HG02970 (cell line): ENCODE measurements around the gene RAB3GAP2.
"Not testable (repeated sequence)": the region's sequence is repeated elsewhere in the genome, so short reads cannot be mapped to it uniquely, and the experiment has no call there.

Source experiments
- ATAC-seq: cut with Tn5 transposase; IDR thresholded peaks from one replicate; pipeline ENCODE4 v1.9.1; 2021; ENCODE audit warnings: mild to moderate bottlenecking, moderate library complexity, moderate number of reproducible peaks; ENCODE audit not compliant: unreplicated experiment, low FRiP score

The RAB3GAP2 gene

GRCh38 chr1:220272047-220272840, at the start of gene RAB3GAP2:
Gene RAB3GAP2, minus strand, starts transcription at chr1:220272453. Its CDS starts 116 bp downstream, at chr1:220272337.
- ATAC-seq: peak; percentile 99

GRCh38 chr1:220321758-220322157, 49.5 kb upstream of the RAB3GAP2 start:
- ATAC-seq: no peak

GRCh38 chr1:220320709-220321108, 48.5 kb upstream of the RAB3GAP2 start:
- no peak for ATAC-seq

GRCh38 chr1:220318673-220319072, 46.4 kb upstream of the RAB3GAP2 start:
- no peak for ATAC-seq

GRCh38 chr1:220317161-220317560, 44.9 kb upstream of the RAB3GAP2 start:
- no peak for ATAC-seq

GRCh38 chr1:220316305-220316704, 44.1 kb upstream of the RAB3GAP2 start:
- no peak for ATAC-seq

- no peak for ATAC-seq
Observed at GRCh38 chr1:220315070-220315839, 43.0 kb upstream of the RAB3GAP2 start.

- ATAC-seq: no peak
Observed at GRCh38 chr1:220313576-220313975, 41.3 kb upstream of the RAB3GAP2 start.

- ATAC-seq: not testable (repeated sequence)
Observed at GRCh38 chr1:220310147-220310546, 37.9 kb upstream of the RAB3GAP2 start.

GRCh38 chr1:220307607-220308006, 35.4 kb upstream of the RAB3GAP2 start:
- no peak for ATAC-seq

GRCh38 chr1:220306339-220306738, 34.1 kb upstream of the RAB3GAP2 start:
- ATAC-seq: no peak

- ATAC-seq: no peak
Observed at GRCh38 chr1:220303871-220304270, 31.6 kb upstream of the RAB3GAP2 start.

- no peak for ATAC-seq
Observed at GRCh38 chr1:220301630-220302029, 29.4 kb upstream of the RAB3GAP2 start.

- no peak for ATAC-seq
Observed at GRCh38 chr1:220300442-220301121, 28.3 kb upstream of the RAB3GAP2 start.

- no peak for ATAC-seq
Observed at GRCh38 chr1:220299337-220299736, 27.1 kb upstream of the RAB3GAP2 start.

GRCh38 chr1:220298470-220299205, 26.4 kb upstream of the RAB3GAP2 start:
- ATAC-seq: no peak

GRCh38 chr1:220296981-220297380, 24.7 kb upstream of the RAB3GAP2 start:
- ATAC-seq: no peak

GRCh38 chr1:220294846-220295301, 22.6 kb upstream of the RAB3GAP2 start:
- no peak for ATAC-seq

GRCh38 chr1:220291580-220291979, 19.3 kb upstream of the RAB3GAP2 start:
- no peak for ATAC-seq

- no peak for ATAC-seq
Observed at GRCh38 chr1:220290140-220290761, 18.0 kb upstream of the RAB3GAP2 start.
